Heart left ventricle (tissue), 16 donors: ENCODE measurements around the gene PCDH10. TPM values are rescaled to one million over a fixed set of nuclear protein-coding genes. Genes with fewer than 3 reads are reported as not detected.

Experiments used
- ATAC-seq, 4 donors: fragments of 200-7000 bp; cut with Tn5 transposase; one replicate each; pipeline ENCODE4 v1.9.1; 2020 to 2022; ENCODE audit warnings: moderate library complexity in 4 of 4, mild to moderate bottlenecking in 3 of 4, moderate number of reproducible peaks in 1 of 4
- DNase-seq, 5 donors: peaks; one replicate each; pipeline ENCODE4 v3.0.0-alpha.2; 2020
- H3K27ac ChIP-seq, 12 donors: fragments of 200-600 bp; sonication (generic) in 4 of 12; one replicate each; pipeline versions ENCODE4 v1.5.0 to v1.8.0; 2016 to 2022; ENCODE audit warnings: mild to moderate bottlenecking in 2 of 12
- H3K27me3 ChIP-seq, 9 donors: fragments of 200-600 bp; sonication (generic) in 2 of 9; one replicate each; pipeline versions ENCODE4 v1.5.1 to v1.8.0; 2016 to 2022; ENCODE audit warnings: mild to moderate bottlenecking in 3 of 9
- H3K36me3 ChIP-seq, 9 donors: fragments of 200-600 bp; sonication (generic) in 2 of 9; one replicate each; pipeline versions ENCODE4 v1.5.0 to v1.8.0; 2018 to 2022; ENCODE audit warnings: mild to moderate bottlenecking in 2 of 9
- H3K4me1 ChIP-seq, 12 donors: fragments of 200-600 bp; sonication (generic) in 4 of 12; one replicate each; pipeline versions ENCODE4 v1.5.0 to v1.8.0; 2016 to 2022; ENCODE audit warnings: mild to moderate bottlenecking in 3 of 12
- H3K4me3 ChIP-seq, 12 donors: fragments of 200-600 bp; sonication (generic) in 4 of 12; one replicate each; pipeline versions ENCODE4 v1.5.0 to v1.8.0; 2017 to 2022; ENCODE audit warnings: mild to moderate bottlenecking in 9 of 12, moderate library complexity in 4 of 12
- H3K9me3 ChIP-seq, 12 donors: fragments of 200-600 bp; sonication (generic) in 4 of 12; one replicate each; pipeline versions ENCODE4 v1.5.0 to v1.8.0; 2016 to 2022; ENCODE audit warnings: mild to moderate bottlenecking in 1 of 12
- CTCF ChIP-seq, 12 donors: fragments of 200-600 bp; sonication (generic) in 4 of 12; IDR thresholded peaks; one replicate each; pipeline versions ENCODE4 v1.5.0 to v1.8.0; 2018 to 2022; ENCODE audit warnings: antibody characterized with exemption in 12 of 12, mild to moderate bottlenecking in 5 of 12
- POLR2A ChIP-seq, 2 donors: fragments of 450-650 bp; IDR thresholded peaks; one replicate each; pipeline ENCODE4 v1.6.1; 2017; ENCODE audit warnings: antibody characterized with exemption in 2 of 2, mild to moderate bottlenecking in 2 of 2, moderate library complexity in 2 of 2
- WGBS, 4 donors: extraction: QIAGEN DNeasy Blood & Tissue Kit in 2 of 4; methylation state at CpG; one replicate each; pipeline versions ENCODE4 v1.1.5 to v1.1.7; 2013 to 2018; 5-methylcytosine and 5-hydroxymethylcytosine counted together
- intact Hi-C, 10 donors: fragments of 100-400 bp; cut with DNase I; formaldehyde crosslinking; loops; one replicate each; pipeline versions ENCODE4 v1.11.1 to v1.14.2; 2022
- polyA plus RNA-seq, 2 donors: library from polyadenylated mRNA; stranded (reverse); fragments of 200-250 nt; gene quantifications; one replicate each; pipeline ENCODE4 v1.2.3, GENCODE V29; 2013
- total RNA-seq, 9 donors: library from RNA; depleted of rRNA in 2 of 9; stranded (reverse); fragments of >200 nt in 2 of 9; fragmentation: NEBNext Ultra II Directional in 3 of 9; extraction: Animal tissue kit (Norgen Biotek cat#: 25700) in 3 of 9; gene quantifications; one replicate each; pipeline versions ENCODE4 v1.1.0 to v1.2.4, GENCODE V29; 2016 to 2023
- donor health status: ischemic (EF 13 %, LVEDD 7.1; RV severe dilation, severe dysfunction).
- donor health status: healthy with polysubstance abuse.
- donor health status: DM: no; HTN: yes; CAD: no.
- donor health status: DM: no; HTN: no; CAD: no.
- donor health status: ischemic (EF 25% LVEDD 6.9; RV normal size, moderate dysfunction).
- donor health status: ischemic (EF 25% LVEDD 5.7; RV mildly dilated, moderate dysfunction).
- donor health status: healthy.
- donor health status: DM: yes; HTN: yes; CAD: no.
- donor health status: ischemic (EF 35%, LVEDD 5.7; RV mildly dilated, moderate dysfunction).
- donor health status: nonischemic (EF 11% LVEDD 7.7; RV severe dilation, severe dysfunction).
- donor health status: DM: yes; HTN: yes; CAD: no.
- donor health status: PGD.
- donor health status: ischemic (EF 29% LVEDD 5.4; RV normal size, mild dysfunction).
- donor health status: nonischemic (EF 23%, LVEDD 6.1; RV moderate dilation, normal function).

The PCDH10 gene
- total and polyA plus RNA-seq, 11 donors = under 0.01 to 0.48 (median 0.06) TPM; not detected in 2

- 53 to 58% (median 57%) methylated on average over 5 of the region's 5 CpGs for whole genome bisulfite sequencing, 4 donors
- H3K4me3 ChIP-seq = no peak overlapping the region
- no peaks in the 10 kb centered on the region for H3K36me3 ChIP-seq
- ATAC-seq (no peak), DNase-seq (no peak)
- H3K9me3 ChIP-seq = no peaks in the 10 kb centered on the region
- intact Hi-C loops = no loop called here
- no peak overlapping the region for H3K27ac ChIP-seq
- TF ChIP-seq POLR2A (IDR thresholded peaks at IDR 0.05) (no peak), CTCF (IDR thresholded peaks at IDR 0.05) (no peak)
- H3K27me3 ChIP-seq = peaks cover 0 to 32% (median 21%) of the 10 kb centered on the region in 9 donors
- peaks cover 0 to 8% (median 0%) of the 10 kb centered on the region in 12 donors for H3K4me1 ChIP-seq
Measured at GRCh38 chr4:133157460-133158160, 8.5 kb downstream of the PCDH10 start.

GRCh38 chr4:133160853-133161252, 11.8 kb downstream of the PCDH10 start:
- TF ChIP-seq CTCF (IDR thresholded peaks at IDR 0.05) = no peak
- TF ChIP-seq POLR2A (IDR thresholded peaks at IDR 0.05) = no peak
- intact Hi-C loops = no loop called here
- Histone ChIP-seq H3K9me3 (no peaks in the 10 kb centered on the region), H3K4me1 (no peaks in the 10 kb centered on the region), H3K4me3 (no peak overlapping the region), H3K36me3 (no peaks in the 10 kb centered on the region), H3K27me3 (peaks cover 0 to 9% (median 0%) of the 10 kb centered on the region in 9 donors), H3K27ac (no peak overlapping the region)
- 64 to 83% (median 74%) methylated on average over 3 of the region's 3 CpGs for WGBS, 4 donors
- DNase-seq (no peak), ATAC-seq (no peak)

- H3K36me3 ChIP-seq = no peaks in the 10 kb centered on the region
- H3K4me1 ChIP-seq = no peaks in the 10 kb centered on the region
- no peak for TF ChIP-seq POLR2A (IDR thresholded peaks at IDR 0.05)
- no peak for TF ChIP-seq CTCF (IDR thresholded peaks at IDR 0.05)
- H3K27ac ChIP-seq = no peak overlapping the region
- intact Hi-C loops = no loop called here
- 75 to 86% (median 82%) methylated on average over 2 of the region's 2 CpGs for WGBS, 4 donors
- no peak for ATAC-seq
- DNase-seq = no peak
- peaks cover 0 to 9% (median 0%) of the 10 kb centered on the region in 9 donors for H3K27me3 ChIP-seq
- no peaks in the 10 kb centered on the region for H3K9me3 ChIP-seq
- no peak overlapping the region for H3K4me3 ChIP-seq
Measured at GRCh38 chr4:133161570-133162295, 12.6 kb downstream of the PCDH10 start.

GRCh38 chr4:133162941-133163340, 13.8 kb downstream of the PCDH10 start:
- WGBS, 4 donors = 66 to 79% (median 76%) methylated on average over 8 of the region's 8 CpGs
- DNase-seq (no peak), ATAC-seq (no peak)
- Histone ChIP-seq H3K9me3 (no peaks in the 10 kb centered on the region), H3K4me1 (no peaks in the 10 kb centered on the region), H3K36me3 (no peaks in the 10 kb centered on the region), H3K4me3 (no peak overlapping the region), H3K27ac (no peak overlapping the region), H3K27me3 (no peaks in the 10 kb centered on the region)
- TF ChIP-seq POLR2A (IDR thresholded peaks at IDR 0.05) (no peak), CTCF (IDR thresholded peaks at IDR 0.05) (no peak)
- intact Hi-C loops = no loop called here
